Kidney glomerular epithelial cell (primary cell): ENCODE results near the gene MYH15.

ENCODE experiments used
- DNase-seq: peaks from one replicate; lab custom pipeline; 2025; lab: John Stamatoyannopoulos, UW

Gene MYH15

DNA sequence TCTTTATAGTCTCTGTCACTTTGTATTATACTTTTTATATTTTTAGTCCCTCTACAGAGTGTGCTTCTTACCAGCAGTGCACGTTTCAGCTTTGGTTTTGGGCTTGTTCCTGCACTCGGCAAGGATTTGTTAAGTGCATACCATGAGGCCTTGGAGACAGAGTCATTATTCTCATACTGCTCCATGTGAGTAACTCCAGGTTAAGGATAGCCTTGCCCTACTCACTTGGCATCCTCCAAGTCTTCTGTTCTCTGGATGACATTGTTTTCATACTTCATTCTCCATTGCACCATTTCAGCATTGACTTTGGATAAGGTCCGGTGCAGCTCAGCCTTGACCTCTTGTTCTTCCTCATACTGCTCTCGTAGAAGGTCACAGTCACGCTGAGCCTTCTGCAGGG is 96.4 kb downstream of the MYH15 start:
- no peak for DNase-seq

GRCh38 chr3:108412121-108412750 is 98.2 kb downstream of the MYH15 start:
- DNase-seq = no peak

GRCh38 chr3:108410531-108410984 is 99.8 kb downstream of the MYH15 start:
- DNase-seq = no peak

DNA sequence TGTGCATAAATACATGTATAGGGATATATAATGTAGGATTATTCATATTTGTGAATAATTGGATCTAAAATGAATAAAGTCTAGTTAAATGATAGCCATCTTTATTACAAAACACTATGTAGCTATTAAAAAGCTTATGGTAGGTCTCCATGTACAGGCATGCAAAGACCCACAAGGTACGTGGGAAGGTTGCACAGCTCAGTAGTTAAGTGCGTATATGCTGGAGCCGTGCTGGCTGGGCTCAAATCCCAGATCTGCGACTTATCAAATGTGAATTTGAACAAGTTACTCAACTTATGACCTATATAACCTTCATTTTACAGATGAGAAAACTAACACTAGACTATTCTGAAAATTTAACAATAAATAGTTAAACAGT is 100.6 kb downstream of the MYH15 start:
- DNase-seq = no peak

GRCh38 chr3:108408883-108409799 is 101.3 kb downstream of the MYH15 start:
- DNase-seq = no peak

- DNase-seq = no peak
These were observed 102.5 kb downstream of the MYH15 start for GRCh38 chr3:108407886-108408285.

DNA sequence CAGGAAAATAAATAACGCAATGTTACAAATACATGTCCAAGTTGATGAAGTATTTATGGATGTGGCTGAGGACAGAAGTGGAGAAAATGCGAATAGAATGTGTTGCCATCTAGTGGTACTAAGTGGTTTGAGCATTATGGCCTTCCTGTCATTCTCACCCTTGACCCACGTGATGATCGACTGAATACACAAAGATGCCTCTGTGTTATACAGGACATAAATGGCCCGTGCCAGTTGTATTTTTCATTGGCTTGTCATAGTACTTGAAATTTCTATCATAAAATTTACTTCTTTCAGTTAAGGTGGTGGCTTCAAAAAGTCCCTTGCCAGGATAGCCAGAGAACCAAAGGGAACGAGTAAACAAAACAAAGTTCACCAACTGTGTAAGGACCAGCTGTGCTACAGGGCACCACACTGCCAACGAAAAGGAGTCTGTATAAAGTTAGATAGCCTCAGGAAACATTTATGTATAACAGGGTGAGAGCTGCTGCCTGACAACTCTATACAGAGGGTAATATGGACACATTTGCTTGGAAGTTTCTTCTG is 103.7 kb downstream of the MYH15 start:
- no peak for DNase-seq

DNA sequence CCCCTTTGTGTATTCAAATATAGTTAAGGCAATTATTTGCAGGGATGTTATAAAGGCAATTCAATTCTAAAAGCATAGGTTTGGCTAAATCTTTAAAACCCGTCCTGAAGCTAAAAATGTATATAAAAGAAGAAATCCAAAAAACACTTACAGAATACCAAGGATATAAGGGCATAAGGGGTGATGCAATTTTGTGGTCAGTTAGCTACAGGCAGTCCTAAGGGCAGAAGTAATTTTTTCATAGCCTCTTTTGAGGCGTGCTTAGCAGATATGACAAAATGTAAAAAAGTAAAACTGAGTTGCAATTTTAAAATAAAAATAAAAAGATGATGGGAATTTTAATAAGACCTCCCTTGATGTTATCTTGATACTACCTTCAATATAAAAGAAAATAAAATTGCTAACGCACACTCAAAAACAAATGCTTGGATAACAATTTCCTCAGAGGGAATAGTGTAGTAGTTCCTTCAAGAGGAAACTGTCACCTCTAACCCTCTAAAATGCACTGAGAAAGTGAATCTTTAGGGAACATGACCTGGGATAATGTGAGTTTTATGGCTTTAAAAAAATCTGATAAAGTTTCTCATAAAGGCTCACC is 104.2 kb downstream of the MYH15 start:
- no peak for DNase-seq

- no peak for DNase-seq
These were observed 106.0 kb downstream of the MYH15 start for GRCh38 chr3:108404368-108404767.

GRCh38 chr3:108403686-108404345 is 106.6 kb downstream of the MYH15 start:
- DNase-seq = no peak

GRCh38 chr3:108403198-108403597 is 107.2 kb downstream of the MYH15 start:
- DNase-seq = no peak

GRCh38 chr3:108401836-108402235 is 108.6 kb downstream of the MYH15 start:
- no peak for DNase-seq

DNA sequence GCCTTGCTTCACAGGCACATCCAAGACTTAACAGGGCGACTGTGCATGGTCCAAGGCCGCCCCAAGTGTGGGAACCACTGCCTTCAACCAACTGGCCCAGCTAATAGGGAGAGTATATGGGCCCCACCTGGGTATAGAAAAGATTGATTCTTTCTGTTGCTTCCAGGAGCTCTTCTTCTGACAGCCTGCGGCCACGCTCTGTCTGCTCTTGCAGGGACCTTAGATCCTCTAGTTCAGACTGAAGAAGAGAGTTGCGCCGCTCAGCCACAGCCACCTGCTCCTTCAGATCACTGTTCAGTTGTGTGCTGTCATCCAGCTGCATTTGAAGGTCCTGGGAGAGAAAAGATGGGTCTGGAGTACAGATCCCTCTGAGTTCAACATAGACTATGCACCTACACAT is 111.9 kb downstream of the MYH15 start:
- no peak for DNase-seq

DNA sequence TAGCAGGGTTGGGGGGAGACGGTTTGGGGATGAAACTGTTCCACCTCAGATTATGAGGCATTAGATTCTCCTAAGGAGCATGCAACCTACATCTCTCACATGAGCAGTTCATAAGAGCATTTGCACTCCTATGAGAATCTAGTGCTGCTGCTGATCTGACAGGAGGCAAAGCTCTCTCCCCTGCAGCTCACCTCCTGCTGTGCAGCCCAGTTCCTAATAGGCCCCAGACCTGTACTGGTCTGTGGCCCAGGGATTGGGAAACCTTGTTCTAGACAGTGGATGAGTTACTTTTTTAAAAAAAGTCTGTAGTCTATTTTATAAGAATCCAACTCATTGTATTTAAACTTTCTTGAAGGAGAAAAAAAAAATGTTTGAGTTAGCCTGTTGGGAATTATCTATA is 114.1 kb downstream of the MYH15 start:
- DNase-seq = no peak

DNA sequence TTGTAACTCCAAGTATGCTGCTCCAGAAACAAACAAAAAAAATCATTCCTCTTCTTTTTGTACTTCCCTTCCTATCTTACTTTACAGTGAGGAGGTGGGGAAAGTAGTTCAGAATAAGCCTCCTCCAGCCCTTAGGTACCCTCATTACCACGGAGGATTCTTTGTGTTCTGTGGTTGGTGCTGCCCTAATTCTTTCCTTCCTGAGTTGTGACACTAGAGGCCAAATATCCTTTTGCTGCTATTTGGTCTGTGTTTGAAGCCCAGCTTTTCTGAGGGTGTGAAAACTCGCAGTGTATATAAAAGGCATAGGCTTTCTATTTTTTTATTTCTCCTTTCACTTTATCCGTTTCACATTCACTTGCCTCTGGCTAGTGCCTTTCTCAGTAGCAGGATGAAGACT is 115.8 kb downstream of the MYH15 start:
- no peak for DNase-seq

GRCh38 chr3:108394016-108394415 is 116.4 kb downstream of the MYH15 start:
- DNase-seq = no peak

GRCh38 chr3:108393128-108393900 is 117.1 kb downstream of the MYH15 start:
- DNase-seq = no peak

GRCh38 chr3:108391917-108392593 is 118.3 kb downstream of the MYH15 start:
- no peak for DNase-seq

GRCh38 chr3:108389372-108389771 is 121.0 kb downstream of the MYH15 start:
- no peak for DNase-seq
